Measurements from ENCODE around the gene PPARGC1A.

DNA sequence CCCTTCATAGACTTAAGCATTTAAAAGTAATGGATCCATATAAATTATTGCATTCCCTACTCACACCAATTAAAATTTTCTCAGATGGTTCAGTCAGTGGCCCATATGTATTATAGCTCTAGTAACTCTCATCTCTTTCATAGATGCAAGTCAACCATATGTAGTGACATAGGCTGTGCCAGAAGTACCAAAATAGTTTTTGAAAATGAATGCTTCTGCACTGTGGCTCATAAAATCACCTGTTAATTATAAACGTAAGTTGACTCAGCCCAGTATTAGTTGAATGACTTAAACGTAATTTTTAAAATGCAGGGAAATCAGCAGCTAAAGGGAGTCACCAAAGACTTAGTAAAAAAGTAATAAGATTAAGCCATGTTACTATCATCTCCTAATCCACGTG, 143.8 kb downstream of the PPARGC1A start:
- TF ChIP-seq POLR2AphosphoS5 (IDR thresholded peaks at IDR 0.05; ENCODE audit: insufficient read depth, low read depth, low read length) (no peak), POLR2A (IDR thresholded peaks at IDR 0.05; ENCODE audit: low read depth, low read length) (no peak), JUN (IDR thresholded peaks at IDR 0.05; ENCODE audit: borderline replicate concordance, insufficient read depth, insufficient read length, low read depth) (no peak), EZH2 (IDR thresholded peaks at IDR 0.05; ENCODE audit: borderline replicate concordance, low read depth, low read length, severe bottlenecking) (no peak), GATA2 (IDR thresholded peaks at IDR 0.05; ENCODE audit: insufficient read depth, insufficient read length, low read depth, low read length) (no peak), FOS (IDR thresholded peaks at IDR 0.05; ENCODE audit: borderline replicate concordance, insufficient read depth, low read length) (no peak), MYC (IDR thresholded peaks at IDR 0.05; ENCODE audit: low read depth, low read length) (no peak)
- TF ChIP-seq, protein P1, sequence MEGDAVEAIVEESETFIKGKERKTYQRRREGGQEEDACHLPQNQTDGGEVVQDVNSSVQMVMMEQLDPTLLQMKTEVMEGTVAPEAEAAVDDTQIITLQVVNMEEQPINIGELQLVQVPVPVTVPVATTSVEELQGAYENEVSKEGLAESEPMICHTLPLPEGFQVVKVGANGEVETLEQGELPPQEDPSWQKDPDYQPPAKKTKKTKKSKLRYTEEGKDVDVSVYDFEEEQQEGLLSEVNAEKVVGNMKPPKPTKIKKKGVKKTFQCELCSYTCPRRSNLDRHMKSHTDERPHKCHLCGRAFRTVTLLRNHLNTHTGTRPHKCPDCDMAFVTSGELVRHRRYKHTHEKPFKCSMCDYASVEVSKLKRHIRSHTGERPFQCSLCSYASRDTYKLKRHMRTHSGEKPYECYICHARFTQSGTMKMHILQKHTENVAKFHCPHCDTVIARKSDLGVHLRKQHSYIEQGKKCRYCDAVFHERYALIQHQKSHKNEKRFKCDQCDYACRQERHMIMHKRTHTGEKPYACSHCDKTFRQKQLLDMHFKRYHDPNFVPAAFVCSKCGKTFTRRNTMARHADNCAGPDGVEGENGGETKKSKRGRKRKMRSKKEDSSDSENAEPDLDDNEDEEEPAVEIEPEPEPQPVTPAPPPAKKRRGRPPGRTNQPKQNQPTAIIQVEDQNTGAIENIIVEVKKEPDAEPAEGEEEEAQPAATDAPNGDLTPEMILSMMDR (IDR thresholded peaks at IDR 0.05; ENCODE audit: extremely low read depth in 1 of 2, insufficient read depth in 1 of 2, low read depth in 1 of 2, low read length in 2 of 2) = no peak
- TF ChIP-seq, protein P2, sequence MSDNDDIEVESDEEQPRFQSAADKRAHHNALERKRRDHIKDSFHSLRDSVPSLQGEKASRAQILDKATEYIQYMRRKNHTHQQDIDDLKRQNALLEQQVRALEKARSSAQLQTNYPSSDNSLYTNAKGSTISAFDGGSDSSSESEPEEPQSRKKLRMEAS (IDR thresholded peaks at IDR 0.05; ENCODE audit: insufficient read depth, insufficient read length) = no peak
